GM18502 (cell line): ENCODE measurements around the gene STOM.

ENCODE experiments used
- ATAC-seq: cut with Tn5 transposase; IDR thresholded peaks from one replicate; pipeline ENCODE4 v1.9.1; 2021; ENCODE audit warnings: mild to moderate bottlenecking; ENCODE audit not compliant: unreplicated experiment, poor library complexity

STOM gene

GRCh38 chr9:121323449-121324151, 46.5 kb downstream of the STOM start:
- ATAC-seq = no peak

GRCh38 chr9:121322737-121323448, 47.2 kb downstream of the STOM start:
- no peak for ATAC-seq

- ATAC-seq = no peak
Observed at GRCh38 chr9:121322037-121322736, 47.9 kb downstream of the STOM start.

DNA sequence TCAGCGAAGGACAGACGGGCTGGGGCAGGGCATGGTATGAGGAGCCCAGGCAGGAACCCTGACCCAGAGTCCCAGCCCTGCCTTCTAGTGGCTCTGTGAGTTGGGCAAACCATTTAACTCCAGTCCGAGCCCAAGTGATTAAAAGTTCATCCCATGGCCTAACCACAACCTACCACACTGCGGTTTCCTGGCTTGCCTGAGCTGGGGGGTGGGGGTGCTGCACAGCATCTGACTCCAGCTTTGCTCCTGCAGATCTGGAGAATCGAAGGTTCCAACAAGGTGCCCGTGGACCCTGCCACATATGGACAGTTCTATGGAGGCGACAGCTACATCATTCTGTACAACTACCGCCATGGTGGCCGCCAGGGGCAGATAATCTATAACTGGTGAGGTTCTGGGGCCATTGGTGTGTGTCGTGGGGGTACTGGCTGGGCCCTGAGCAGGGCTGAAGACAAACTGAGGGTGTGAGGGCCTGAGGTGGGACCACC, 49.0 kb downstream of the STOM start:
- no peak for ATAC-seq

DNA sequence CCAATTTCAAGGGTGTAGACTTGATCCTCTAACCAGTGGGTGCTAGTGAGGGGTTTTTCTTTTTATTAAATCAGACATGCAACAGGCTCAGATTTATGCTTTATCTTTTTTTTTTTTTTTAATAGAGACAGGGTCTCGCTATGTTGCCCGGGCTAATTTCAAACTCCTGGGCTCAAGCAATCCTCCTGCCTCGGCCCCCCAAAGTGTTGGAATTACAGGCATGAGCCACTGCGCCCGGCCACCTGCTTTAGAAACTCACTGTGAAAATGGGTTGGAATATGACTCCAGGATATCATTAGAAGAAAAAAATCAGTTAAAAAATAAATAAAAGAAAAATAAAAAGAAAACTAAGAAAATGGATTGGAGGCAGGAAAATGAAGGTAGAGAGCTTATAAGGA, 50.7 kb downstream of the STOM start:
- no peak for ATAC-seq

GRCh38 chr9:121318631-121319382, 51.2 kb downstream of the STOM start:
- no peak for ATAC-seq

DNA sequence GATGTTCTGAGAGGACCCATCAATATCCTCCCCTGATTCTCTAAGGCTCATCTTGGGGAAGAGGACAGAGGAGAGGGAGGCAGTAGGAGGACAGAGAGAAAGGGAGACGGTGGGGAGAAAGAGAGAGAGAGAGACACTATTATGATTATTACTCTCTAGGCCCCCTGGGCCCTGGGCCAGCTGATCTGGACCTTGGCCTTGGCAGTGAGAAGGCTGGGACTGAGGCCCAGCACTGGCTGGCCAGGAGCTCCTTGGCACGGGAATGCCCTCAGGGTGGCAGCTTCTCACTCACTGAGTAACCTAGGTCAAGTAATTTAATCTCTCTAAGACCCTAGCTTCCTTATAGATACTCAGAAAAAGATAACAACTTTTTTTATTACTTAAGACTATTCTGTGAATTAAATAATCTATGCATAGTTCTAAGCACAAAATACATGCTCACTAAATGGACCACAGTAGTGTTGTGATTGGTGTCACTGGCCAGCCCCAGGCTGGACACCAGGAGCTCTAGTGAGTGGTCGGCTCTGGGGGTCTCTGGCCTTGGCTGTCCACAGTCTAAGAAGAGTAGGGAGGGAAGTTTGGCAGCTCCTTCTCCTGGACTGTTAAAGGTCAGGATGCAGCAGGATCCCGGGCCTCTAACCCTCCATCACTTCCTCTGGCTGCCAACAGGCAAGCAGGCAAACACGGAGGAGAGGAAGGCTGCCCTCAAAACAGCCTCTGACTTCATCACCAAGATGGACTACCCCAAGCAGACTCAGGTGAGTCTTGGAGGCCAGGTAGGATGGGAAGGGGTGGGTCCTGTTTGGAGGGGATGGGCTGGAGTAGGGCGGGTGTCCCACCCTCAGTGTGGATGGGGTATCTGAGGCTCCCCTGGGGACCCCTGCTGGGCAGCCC, 52.1 kb downstream of the STOM start:
- no peak for ATAC-seq

GRCh38 chr9:121316852-121317373, 53.1 kb downstream of the STOM start:
- no peak for ATAC-seq

GRCh38 chr9:121316378-121316777, 53.7 kb downstream of the STOM start:
- no peak for ATAC-seq

- ATAC-seq = no peak
Observed at GRCh38 chr9:121313458-121314152, 56.4 kb downstream of the STOM start.

DNA sequence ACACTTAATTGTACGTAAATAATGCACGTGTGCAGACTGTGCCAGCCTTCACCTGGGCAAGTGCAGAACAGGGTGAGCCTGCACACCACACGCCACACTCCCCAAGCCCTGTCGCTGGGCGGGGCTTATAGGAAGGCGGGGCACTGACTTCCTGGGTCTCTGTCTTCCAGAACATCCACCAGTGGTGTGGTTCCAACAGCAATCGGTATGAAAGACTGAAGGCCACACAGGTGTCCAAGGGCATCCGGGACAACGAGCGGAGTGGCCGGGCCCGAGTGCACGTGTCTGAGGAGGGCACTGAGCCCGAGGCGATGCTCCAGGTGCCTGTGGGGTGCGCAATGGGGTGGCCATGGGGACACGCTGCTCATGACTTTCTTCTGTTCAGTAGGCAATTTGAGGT, 57.9 kb downstream of the STOM start:
- no peak for ATAC-seq

DNA sequence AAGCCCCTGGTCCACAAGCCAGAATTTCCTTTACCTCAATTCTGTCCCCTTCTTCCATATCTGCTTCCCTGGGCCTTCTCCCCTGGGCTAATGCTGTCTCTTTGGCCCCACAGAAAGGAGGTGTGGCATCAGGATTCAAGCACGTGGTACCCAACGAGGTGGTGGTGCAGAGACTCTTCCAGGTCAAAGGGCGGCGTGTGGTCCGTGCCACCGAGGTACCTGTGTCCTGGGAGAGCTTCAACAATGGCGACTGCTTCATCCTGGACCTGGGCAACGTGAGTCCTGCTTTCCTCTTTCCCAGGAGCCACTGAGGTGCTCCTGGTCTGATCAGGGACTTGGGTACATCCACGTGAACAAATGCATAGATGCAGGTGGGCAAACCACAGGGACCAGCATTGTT, 59.5 kb downstream of the STOM start:
- ATAC-seq = no peak

GRCh38 chr9:121309833-121310425, 60.1 kb downstream of the STOM start:
- ATAC-seq = no peak

DNA sequence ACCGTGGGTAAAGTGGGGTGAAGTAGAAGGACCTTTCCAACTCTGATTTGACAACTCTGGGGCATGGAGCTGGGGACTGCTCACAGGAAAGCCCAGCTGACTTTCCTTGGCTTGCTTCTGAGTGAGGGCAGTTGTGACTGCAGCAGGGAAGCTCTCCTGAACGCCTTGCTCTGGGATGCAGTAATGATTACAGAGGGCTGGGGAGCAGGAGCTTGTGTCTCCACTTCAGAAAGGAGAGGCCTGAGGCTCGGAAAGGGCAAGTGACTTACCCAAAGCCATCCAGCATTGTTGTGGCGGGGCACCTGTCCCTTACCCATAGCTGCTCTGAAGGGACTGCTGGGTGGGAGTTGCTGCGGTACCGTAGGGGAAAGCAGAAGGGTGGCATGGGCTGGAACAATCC, 60.9 kb downstream of the STOM start:
- ATAC-seq = no peak

DNA sequence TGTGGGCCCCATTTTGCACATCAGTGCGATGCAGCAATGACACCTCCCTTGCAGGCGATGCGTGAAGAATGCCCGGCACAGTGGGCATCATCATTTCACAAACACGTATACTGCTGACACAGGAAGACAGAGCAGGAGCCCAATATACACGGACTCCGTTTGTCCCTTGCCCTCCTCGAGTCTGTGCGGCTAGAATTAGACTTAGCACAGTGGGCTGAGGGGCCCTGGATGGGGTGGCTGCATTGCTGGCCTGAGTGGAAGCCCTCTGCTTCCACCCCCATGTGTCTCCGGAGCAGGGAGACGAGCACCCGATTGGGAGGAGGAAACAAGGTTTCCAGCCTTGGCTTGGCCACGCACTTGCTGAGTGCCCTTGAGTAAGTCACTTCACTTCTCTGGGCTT, 61.3 kb downstream of the STOM start:
- no peak for ATAC-seq

DNA sequence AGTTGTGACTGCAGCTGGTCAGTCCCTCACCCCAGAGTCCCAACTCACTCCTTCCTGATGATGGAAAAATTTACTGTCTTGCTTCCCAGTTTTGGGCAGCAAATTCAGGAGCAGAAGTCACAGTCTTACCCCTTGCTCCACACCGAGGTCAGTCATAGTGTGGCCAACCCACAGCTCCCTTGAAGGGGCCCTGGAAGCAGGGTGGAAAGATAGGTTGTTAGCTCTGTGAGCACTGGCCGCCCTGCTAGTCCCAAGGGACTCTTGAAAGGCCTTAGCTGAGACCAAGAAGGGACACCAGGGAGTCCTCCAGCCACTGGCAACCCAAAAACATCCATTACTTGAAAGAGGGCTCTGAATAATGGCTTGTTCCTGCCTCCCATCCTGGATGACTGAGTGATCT, 62.1 kb downstream of the STOM start:
- no peak for ATAC-seq

GRCh38 chr9:121305269-121305994, 64.6 kb downstream of the STOM start:
- no peak for ATAC-seq

GRCh38 chr9:121304707-121305106, 65.3 kb downstream of the STOM start:
- no peak for ATAC-seq
